Kidney (tissue), 14 donors: Measurements from ENCODE around the gene ZGLP1. TPM values are rescaled to one million over a fixed set of nuclear protein-coding genes. Genes with fewer than 3 reads are reported as not detected.

Experiments used
- DNase-seq, 5 donors: peaks; one replicate each; pipeline ENCODE4 v3.0.0-alpha.2; 2013 to 2020
- FAIRE-seq: peaks from 2 replicates; lab custom pipeline; 2012; peaks lifted over from hg19 to GRCh38; lab: Jason Lieb, UNC
- H3K27ac ChIP-seq, 2 donors: one replicate each; pipeline ENCODE4 v1.7.0; 2013; ENCODE audit warnings: low read depth in 2 of 2, low read length in 2 of 2, inconsistent platforms in 1 of 2
- H3K27me3 ChIP-seq: one replicate; pipeline ENCODE4 v1.7.1; 2013; ENCODE audit warnings: low read length, inconsistent platforms; ENCODE audit not compliant: control insufficient read depth, insufficient read depth
- H3K36me3 ChIP-seq, 3 donors: one replicate each; pipeline versions ENCODE4 v1.7.0 to v1.7.1; 2013; ENCODE audit warnings: low read length in 3 of 3, control low read depth in 1 of 3, inconsistent platforms in 1 of 3; ENCODE audit not compliant: insufficient read depth in 3 of 3, control insufficient read depth in 2 of 3
- H3K4me1 ChIP-seq, 3 donors: one replicate each; pipeline versions ENCODE4 v1.7.0 to v1.7.1; 2013; ENCODE audit warnings: low read length in 3 of 3, inconsistent platforms in 1 of 3, low read depth in 1 of 3; ENCODE audit not compliant: control insufficient read depth in 2 of 3, insufficient read depth in 2 of 3
- H3K4me3 ChIP-seq, 3 donors: one replicate each; pipeline versions ENCODE4 v1.7.0 to v1.8.1; 2013; ENCODE audit warnings: low read length in 3 of 3, control low read depth in 1 of 3, inconsistent platforms in 1 of 3
- H3K9ac ChIP-seq, 3 donors: one replicate each; pipeline versions ENCODE4 v1.7.0 to v1.7.1; 2013; ENCODE audit warnings: low read length in 3 of 3, control low read depth in 1 of 3, inconsistent platforms in 1 of 3
- H3K9me3 ChIP-seq, 3 donors: one replicate each; pipeline versions ENCODE4 v1.7.0 to v1.7.1; 2013; ENCODE audit warnings: low read length in 3 of 3, control low read depth in 1 of 3, inconsistent platforms in 1 of 3; ENCODE audit not compliant: control insufficient read depth in 2 of 3, insufficient read depth in 1 of 3
- CTCF ChIP-seq: IDR thresholded peaks from 3 replicates; pipeline ENCODE4 v1.5.1; 2012; ENCODE audit warnings: mild to moderate bottlenecking, moderate library complexity, borderline replicate concordance; ENCODE audit not compliant: insufficient read depth; ENCODE audit errors: extremely low read depth
- intact Hi-C: fragments of 100-400 bp; cut with DNase I; formaldehyde crosslinking; loops from one replicate; pipeline ENCODE4 v1.11.1; 2022
- polyA plus RNA-seq: library from polyadenylated mRNA; stranded (reverse); fragments of 350-450 nt; fragmentation: Illumina TruSeq; extraction: RNeasy Lipid Tissue Mini Kit (QIAGEN cat#74804); gene quantifications from one replicate; pipeline ENCODE4 v1.2.3, GENCODE V29; 2014; ENCODE audit warnings: low read depth, low replicate concordance; ENCODE audit not compliant: insufficient read depth
- total RNA-seq: library from RNA; stranded (reverse); fragmentation: NEBNext Ultra II Directional; extraction: Animal tissue kit (Norgen Biotek cat#: 25700); gene quantifications from one replicate; pipeline ENCODE4 v1.2.1, GENCODE V29; 2021
- donor health status: control.
- donor health status: control.
- donor health status: control.
- donor health status: control.
- donor health status: control.
- donor health status: DM: yes; HTN: yes; CAD: no.
- donor health status: Normal renal cell carcinoma (clear cell type).

ZGLP1 gene
- total and polyA plus RNA-seq, 2 donors from 2014 or later = 4.6 to 5.5 TPM

- FAIRE-seq = no peak
- Histone ChIP-seq H3K27ac (peak overlapping the region; percentile 80 to 86), H3K9ac (peak overlapping the region; percentile 0 to 76 (median 61)), H3K4me3 (peak overlapping the region; percentile 71 to 98 (median 86)), H3K4me1 (peaks cover 0 to 21% (median 6%) of the 10 kb centered on the region in 3 donors), H3K36me3 (peaks cover 4 to 18% (median 11%) of the 10 kb centered on the region in 3 donors), H3K27me3 (no peaks in the 10 kb centered on the region), H3K9me3 (no peaks in the 10 kb centered on the region)
- DNase-seq = peak in 1 of 5 donors; percentile 57
- TF ChIP-seq CTCF = no peak
- intact Hi-C loops = no loop called here
Observed at GRCh38 chr19:10332158-10332964, 22.7 kb upstream of the ZGLP1 start.

GRCh38 chr19:10329555-10329954 lies 19.9 kb upstream of the ZGLP1 start:
- FAIRE-seq = no peak
- Histone ChIP-seq H3K9me3 (no peaks in the 10 kb centered on the region), H3K27me3 (no peaks in the 10 kb centered on the region), H3K4me3 (no peak overlapping the region), H3K27ac (no peak overlapping the region), H3K4me1 (peaks cover 0 to 19% (median 6%) of the 10 kb centered on the region in 3 donors), H3K9ac (no peak overlapping the region), H3K36me3 (peaks cover 4 to 23% (median 14%) of the 10 kb centered on the region in 3 donors)
- no peak for DNase-seq
- no peak for TF ChIP-seq CTCF
- intact Hi-C loops = no loop called here

DNA sequence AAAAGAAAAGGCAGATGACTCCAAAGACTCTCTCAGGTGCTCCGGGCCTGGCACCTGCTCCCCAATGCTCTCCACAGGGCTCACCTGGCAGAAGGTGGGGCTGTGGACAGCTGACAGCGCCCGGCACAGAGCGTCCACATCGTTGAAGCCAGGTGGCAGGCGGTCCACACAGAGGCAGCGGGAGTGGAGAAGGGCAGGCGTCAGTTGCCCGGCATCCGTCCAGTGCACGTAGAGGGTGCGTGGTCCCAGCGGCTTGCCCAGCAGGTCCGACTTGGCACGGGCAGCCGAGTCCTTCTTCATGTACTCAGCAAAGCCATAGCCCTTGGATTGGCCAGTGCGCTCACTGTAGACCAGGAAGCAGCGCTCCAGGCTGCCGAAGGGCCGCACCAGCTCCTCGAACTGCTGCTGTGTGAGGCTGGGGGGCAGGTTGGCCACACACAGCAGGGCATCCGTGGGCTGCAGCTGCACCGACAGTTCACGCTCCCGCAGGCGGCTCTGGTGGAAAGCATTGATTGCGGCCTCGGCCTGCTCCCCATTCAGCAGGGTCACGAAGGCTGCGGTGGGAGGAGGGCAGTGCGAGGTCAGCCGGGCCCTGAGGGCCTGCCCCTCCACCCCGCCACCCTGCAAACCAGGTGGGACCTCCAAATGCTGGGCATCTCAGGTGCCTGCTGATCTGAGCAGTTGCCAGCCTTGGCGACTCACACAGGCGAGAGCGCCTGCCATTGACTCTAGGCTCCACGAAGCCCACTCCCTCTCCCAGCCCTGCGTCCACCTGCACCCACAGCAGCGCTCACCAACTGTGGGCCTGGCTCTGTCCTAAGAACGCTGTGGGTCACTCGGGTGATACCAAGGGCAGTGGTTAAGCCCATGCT lies 19.2 kb upstream of the ZGLP1 start:
- no peak for DNase-seq
- H3K36me3 ChIP-seq = peaks cover 4 to 23% (median 14%) of the 10 kb centered on the region in 3 donors

More for the DNA sequence above, 19.2 kb upstream of the ZGLP1 start:
- intact Hi-C loops = no loop called here
- H3K4me1 ChIP-seq = peaks cover 0 to 12% (median 6%) of the 10 kb centered on the region in 3 donors
- no peak for TF ChIP-seq CTCF
- no peak overlapping the region for H3K9ac ChIP-seq
- H3K4me3 ChIP-seq = no peak overlapping the region
- no peaks in the 10 kb centered on the region for H3K27me3 ChIP-seq
- H3K9me3 ChIP-seq = no peaks in the 10 kb centered on the region
- no peak for FAIRE-seq
- no peak overlapping the region for H3K27ac ChIP-seq
